G401 (cell line): ENCODE data around the gene HINT3. TPM values are rescaled to one million over a fixed set of nuclear protein-coding genes. Genes with fewer than 3 reads are reported as not detected.

Experiments used
- total RNA-seq: library from RNA; depleted of rRNA; stranded (reverse); fragments of >200 nt; shearing (Covaris generic); gene quantifications from 2 replicates; pipeline ENCODE4 v1.2.3, GENCODE V29; 2014; rRNA removed

Gene HINT3
- total RNA-seq, 1 experiment from 2014 or later, result 9.8 TPM

Other genes starting within 250 kb of the HINT3 start
- not detected in 2 replicates for gene HEY2, start 207.1 kb upstream of the HINT3 start, total RNA-seq
- 1.9 and 6.3 TPM in 2 replicates for gene NCOA7, start 165.8 kb upstream of the HINT3 start, total RNA-seq
- gene TRMT11, start 29.8 kb downstream of the HINT3 start, total RNA-seq, result 20.4 and 22.2 TPM in 2 replicates